Loucy (cell line): ENCODE measurements around the gene LYZL2.
"Not testable (repeated sequence)": the region's sequence is repeated elsewhere in the genome, so short reads cannot be mapped to it uniquely, and the experiment has no call there.

ENCODE experiments used
- H2AFZ ChIP-seq: fragments of 200-600 bp; sonication (generic); 2 replicates; pipeline ENCODE4 v1.6.0; 2016; ENCODE audit warnings: antibody characterized with exemption, mild to moderate bottlenecking, low read length, moderate library complexity
- H3F3A ChIP-seq: fragments of 200-600 bp; 2 replicates; pipeline ENCODE4 v1.6.0; 2016; ENCODE audit warnings: antibody characterized with exemption, low read depth, mild to moderate bottlenecking
- H3K27me3 ChIP-seq: fragments of 200-600 bp; sonication (generic); 2 replicates; pipeline ENCODE4 v1.6.1; 2014; ENCODE audit warnings: low read length, mild to moderate bottlenecking; ENCODE audit not compliant: insufficient read depth, poor library complexity, severe bottlenecking
- H3K36me3 ChIP-seq: fragments of 200-600 bp; sonication (generic); 2 replicates; pipeline ENCODE4 v1.6.1; 2016; ENCODE audit warnings: low read length; ENCODE audit not compliant: insufficient read depth
- H3K4me1 ChIP-seq: fragments of 200-600 bp; sonication (generic); 2 replicates; pipeline ENCODE4 v1.5.1; 2014; ENCODE audit warnings: low read length, mild to moderate bottlenecking; ENCODE audit not compliant: insufficient read depth, poor library complexity, severe bottlenecking
- H3K4me2 ChIP-seq: fragments of 200-600 bp; sonication (generic); 2 replicates; pipeline ENCODE4 v1.6.0; 2014; ENCODE audit warnings: antibody characterized with exemption, low read length, low read depth, mild to moderate bottlenecking; ENCODE audit not compliant: poor library complexity, severe bottlenecking
- H3K4me3 ChIP-seq: fragments of 200-600 bp; sonication (generic); 2 replicates; pipeline ENCODE4 v1.5.1; 2014; ENCODE audit warnings: low read length, mild to moderate bottlenecking, mixed read lengths; ENCODE audit not compliant: poor library complexity, severe bottlenecking
- H3K79me2 ChIP-seq: fragments of 200-600 bp; sonication (generic); 2 replicates; pipeline ENCODE4 v1.6.1; 2014; ENCODE audit warnings: low read length; ENCODE audit not compliant: insufficient read depth
- H3K9ac ChIP-seq: fragments of 200-600 bp; sonication (generic); 2 replicates; pipeline ENCODE4 v1.6.0; 2014; ENCODE audit warnings: mild to moderate bottlenecking, low read depth, low read length, moderate library complexity; ENCODE audit not compliant: poor library complexity, severe bottlenecking
- H3K9me2 ChIP-seq: fragments of 200-600 bp; sonication (generic); replicated peaks from 2 replicates; pipeline ENCODE4 v1.6.1; 2016; ENCODE audit warnings: low read depth, low read length, mixed read lengths
- H3K9me3 ChIP-seq: fragments of 200-600 bp; sonication (generic); 2 replicates; pipeline ENCODE4 v1.6.1; 2014; ENCODE audit warnings: mild to moderate bottlenecking, antibody characterized with exemption, low read length, low read depth; ENCODE audit not compliant: insufficient read depth
- H4K20me1 ChIP-seq: fragments of 200-600 bp; sonication (generic); 2 replicates; pipeline ENCODE4 v1.6.0; 2014; ENCODE audit warnings: antibody characterized with exemption, low read length, mild to moderate bottlenecking; ENCODE audit not compliant: insufficient read depth, poor library complexity, severe bottlenecking
- EZH2phosphoT487 ChIP-seq: fragments of 200-600 bp; IDR thresholded peaks from 2 replicates; pipeline ENCODE4 v1.6.1; 2018; ENCODE audit warnings: antibody characterized with exemption, mild to moderate bottlenecking, moderate library complexity, borderline replicate concordance
- TF ChIP-seq, protein P1 (sequence below): fragments of 200-600 bp; sonication (generic); conservative IDR thresholded peaks from 2 replicates; pipeline ENCODE4 v1.5.1; 2014; ENCODE audit warnings: mild to moderate bottlenecking, antibody characterized with exemption, low read length

Gene LYZL2

DNA sequence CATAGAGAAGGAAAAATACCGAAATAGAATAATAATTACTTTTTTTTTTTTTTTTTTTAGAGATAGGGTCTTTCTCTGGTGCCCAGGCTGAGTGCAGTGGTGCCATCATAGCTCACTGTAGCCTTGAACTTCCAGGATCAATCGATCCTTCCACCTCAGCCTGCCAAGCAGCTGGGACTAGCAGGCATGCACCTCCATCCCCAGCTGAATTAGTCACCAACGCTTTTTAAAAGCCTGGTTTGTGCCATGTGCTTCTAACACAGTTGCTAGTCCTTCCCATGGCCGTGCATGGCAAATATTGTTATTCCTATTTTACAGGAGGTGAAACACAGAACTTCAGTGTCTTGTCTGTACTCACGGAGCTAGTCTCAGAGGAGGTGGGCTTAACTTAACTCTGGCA lies 23.2 kb downstream of the LYZL2 start:
- no peaks in the 10 kb centered on the region for H3K9me2 ChIP-seq
- no peak overlapping the region for H2AFZ ChIP-seq
- H3K4me1 ChIP-seq = no peaks in the 10 kb centered on the region
- H3F3A ChIP-seq = no peaks in the 10 kb centered on the region
- H3K4me3 ChIP-seq = no peak overlapping the region
- H3K36me3 ChIP-seq = no peaks in the 10 kb centered on the region
- no peaks in the 10 kb centered on the region for H4K20me1 ChIP-seq
- H3K79me2 ChIP-seq = no peaks in the 10 kb centered on the region
- H3K27me3 ChIP-seq = no peaks in the 10 kb centered on the region
- no peak overlapping the region for H3K4me2 ChIP-seq
- no peaks in the 10 kb centered on the region for H3K9me3 ChIP-seq
- no peak overlapping the region for H3K9ac ChIP-seq
- TF ChIP-seq EZH2phosphoT487 = no peak
- TF ChIP-seq, protein P1, sequence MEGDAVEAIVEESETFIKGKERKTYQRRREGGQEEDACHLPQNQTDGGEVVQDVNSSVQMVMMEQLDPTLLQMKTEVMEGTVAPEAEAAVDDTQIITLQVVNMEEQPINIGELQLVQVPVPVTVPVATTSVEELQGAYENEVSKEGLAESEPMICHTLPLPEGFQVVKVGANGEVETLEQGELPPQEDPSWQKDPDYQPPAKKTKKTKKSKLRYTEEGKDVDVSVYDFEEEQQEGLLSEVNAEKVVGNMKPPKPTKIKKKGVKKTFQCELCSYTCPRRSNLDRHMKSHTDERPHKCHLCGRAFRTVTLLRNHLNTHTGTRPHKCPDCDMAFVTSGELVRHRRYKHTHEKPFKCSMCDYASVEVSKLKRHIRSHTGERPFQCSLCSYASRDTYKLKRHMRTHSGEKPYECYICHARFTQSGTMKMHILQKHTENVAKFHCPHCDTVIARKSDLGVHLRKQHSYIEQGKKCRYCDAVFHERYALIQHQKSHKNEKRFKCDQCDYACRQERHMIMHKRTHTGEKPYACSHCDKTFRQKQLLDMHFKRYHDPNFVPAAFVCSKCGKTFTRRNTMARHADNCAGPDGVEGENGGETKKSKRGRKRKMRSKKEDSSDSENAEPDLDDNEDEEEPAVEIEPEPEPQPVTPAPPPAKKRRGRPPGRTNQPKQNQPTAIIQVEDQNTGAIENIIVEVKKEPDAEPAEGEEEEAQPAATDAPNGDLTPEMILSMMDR = no peak

DNA sequence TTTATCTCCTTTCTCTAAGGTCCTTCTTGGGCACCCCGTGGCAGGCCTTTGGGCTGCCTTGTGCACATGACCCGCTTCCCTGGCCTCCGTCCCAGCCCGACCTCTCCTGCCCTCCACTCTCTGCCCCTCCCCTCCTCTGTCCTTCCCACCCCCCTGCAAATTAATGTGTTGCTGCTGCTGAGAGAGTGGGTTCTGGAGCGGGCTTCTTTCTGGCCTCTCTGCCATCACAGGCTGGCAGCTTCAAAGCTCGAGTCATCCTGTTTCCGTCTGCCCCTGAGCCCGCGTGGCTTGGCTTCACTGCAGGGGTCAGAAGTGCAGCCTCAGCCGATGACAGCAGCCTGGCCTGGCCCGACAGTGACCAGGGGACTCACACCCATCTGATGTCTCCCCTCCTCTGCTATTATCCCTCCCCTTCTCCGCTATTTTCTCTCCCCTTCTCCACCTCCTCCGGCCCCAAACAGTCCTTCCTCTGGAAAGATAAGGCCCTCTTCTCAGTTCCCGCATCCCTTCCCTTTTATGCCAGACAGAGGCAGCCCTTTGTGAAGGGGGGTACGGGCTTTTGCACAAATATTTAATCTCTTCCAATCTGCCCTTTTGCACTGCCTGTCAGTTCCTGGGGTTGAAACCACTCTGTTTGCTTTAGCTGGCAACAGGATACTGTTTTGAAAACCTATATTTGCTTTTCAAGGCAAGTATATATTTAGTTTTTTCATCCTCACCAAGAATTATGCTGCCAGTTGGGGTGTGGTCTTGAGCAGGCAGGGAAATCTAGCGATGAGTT lies 24.0 kb downstream of the LYZL2 start:
- not testable (repeated sequence) for H3K79me2 ChIP-seq, H3K4me3 ChIP-seq, H3K4me2 ChIP-seq, H3K27me3 ChIP-seq, H3K9me2 ChIP-seq, H3F3A ChIP-seq, H3K9me3 ChIP-seq, H2AFZ ChIP-seq, H3K9ac ChIP-seq, H4K20me1 ChIP-seq, H3K4me1 ChIP-seq, H3K36me3 ChIP-seq

DNA sequence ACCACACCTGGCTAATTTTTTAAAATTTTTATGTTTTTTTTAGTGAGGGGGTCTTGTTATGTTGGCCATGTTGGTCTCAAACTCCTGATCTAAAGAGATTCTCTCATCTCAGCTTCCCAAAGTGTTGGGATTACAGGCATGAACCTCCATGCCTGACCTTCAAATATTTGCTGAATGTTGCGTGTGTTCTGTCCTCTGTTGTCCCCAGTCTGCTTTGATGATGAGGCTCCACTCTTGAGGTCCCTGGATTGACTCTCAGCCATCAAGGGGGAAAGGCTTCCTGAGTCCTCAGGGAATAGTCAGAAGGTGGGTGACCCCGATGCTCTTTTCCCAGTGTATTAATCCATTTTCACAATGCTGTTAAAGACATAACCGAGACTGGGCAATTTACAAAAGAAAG lies 26.0 kb downstream of the LYZL2 start:
- Histone ChIP-seq H3K4me1 (no peaks in the 10 kb centered on the region), H4K20me1 (no peaks in the 10 kb centered on the region), H3K9ac (no peak overlapping the region), H3K27me3 (no peaks in the 10 kb centered on the region), H3F3A (no peaks in the 10 kb centered on the region), H3K4me3 (no peak overlapping the region), H3K79me2 (no peaks in the 10 kb centered on the region), H3K9me3 (no peaks in the 10 kb centered on the region), H2AFZ (no peak overlapping the region), H3K9me2 (no peaks in the 10 kb centered on the region), H3K4me2 (no peak overlapping the region), H3K36me3 (no peaks in the 10 kb centered on the region)
- TF ChIP-seq EZH2phosphoT487 = no peak
- TF ChIP-seq, protein P1 = no peak

DNA sequence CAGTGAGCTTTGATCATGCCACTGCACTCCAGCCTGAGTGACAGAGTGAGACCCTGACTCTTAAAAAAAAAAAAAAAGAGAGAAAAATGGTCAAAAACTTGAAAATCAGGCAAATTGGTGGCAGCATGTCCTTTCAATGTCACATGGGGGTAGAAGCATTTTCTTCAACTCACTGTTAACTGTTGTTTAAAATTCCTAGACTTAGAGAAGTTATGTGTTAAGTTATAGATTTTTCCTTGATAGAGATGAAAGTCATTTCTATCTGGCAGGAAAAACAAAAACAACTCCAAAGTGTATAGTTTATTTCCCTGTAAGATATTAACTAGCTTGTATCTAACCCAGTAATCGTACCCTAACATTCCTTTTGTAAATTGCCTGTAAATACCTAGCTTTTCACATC lies 26.8 kb downstream of the LYZL2 start:
- Histone ChIP-seq H3K9me2 (no peaks in the 10 kb centered on the region), H3F3A (no peaks in the 10 kb centered on the region), H3K27me3 (no peaks in the 10 kb centered on the region), H2AFZ (no peak overlapping the region), H3K79me2 (no peaks in the 10 kb centered on the region), H3K4me2 (no peak overlapping the region), H3K9ac (no peak overlapping the region), H4K20me1 (no peaks in the 10 kb centered on the region), H3K36me3 (no peaks in the 10 kb centered on the region), H3K9me3 (no peaks in the 10 kb centered on the region), H3K4me1 (no peaks in the 10 kb centered on the region), H3K4me3 (no peak overlapping the region)
- TF ChIP-seq, protein P1 = no peak
- no peak for TF ChIP-seq EZH2phosphoT487
